ENCODE measurements around the gene POC1A. TPM values are rescaled to one million over a fixed set of nuclear protein-coding genes. Genes with fewer than 3 reads are reported as not detected.

POC1A gene
- polyA plus RNA-seq, 1 donor: 5.9 TPM

GRCh38 chr3:52134761-52135160 lies 19.5 kb downstream of the POC1A start:
- Histone ChIP-seq H3K27me3 (ENCODE audit: control insufficient read depth, insufficient read depth, low read length) (no peaks in the 10 kb centered on the region), H3K4me1 (ENCODE audit: control insufficient read depth, insufficient read depth, low read length) (no peaks in the 10 kb centered on the region), H3K36me3 (ENCODE audit: control insufficient read depth, insufficient read depth, low read length) (no peaks in the 10 kb centered on the region), H3K4me3 (ENCODE audit: low read length) (no peak overlapping the region), H3K27ac (ENCODE audit: low read length) (no peak overlapping the region), H3K9me3 (ENCODE audit: control insufficient read depth, low read depth, low read length) (no peaks in the 10 kb centered on the region)
- whole genome bisulfite sequencing (ENCODE audit: insufficient coverage, low lambda C conversion rate): no CpG with 5 or more reads among the region's 3 CpGs
- no peak for DNase-seq

DNA sequence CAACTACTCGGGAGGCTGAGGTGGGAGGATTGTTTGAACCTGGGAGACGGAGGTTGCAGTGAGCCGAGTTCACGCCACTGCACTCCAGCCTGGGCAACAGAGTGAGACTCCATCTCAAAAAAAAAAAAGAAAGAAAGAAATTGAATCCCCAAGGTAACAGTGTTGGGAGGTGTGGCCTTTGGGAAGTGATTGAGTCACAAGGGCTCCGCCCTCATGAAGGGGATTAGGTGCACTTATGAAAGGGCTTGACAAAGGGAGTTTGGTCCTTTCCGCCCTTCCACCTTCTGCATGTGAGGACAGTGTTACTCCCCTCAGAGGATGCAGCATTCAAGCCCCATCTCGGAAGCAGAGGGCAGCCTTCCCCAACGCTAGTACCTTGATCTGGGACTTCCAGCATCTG lies 21.3 kb downstream of the POC1A start:
- Histone ChIP-seq H3K27me3 (ENCODE audit: control insufficient read depth, insufficient read depth, low read length) (no peaks in the 10 kb centered on the region), H3K4me3 (ENCODE audit: low read length) (no peak overlapping the region), H3K9me3 (ENCODE audit: control insufficient read depth, low read depth, low read length) (no peaks in the 10 kb centered on the region), H3K36me3 (ENCODE audit: control insufficient read depth, insufficient read depth, low read length) (no peaks in the 10 kb centered on the region), H3K27ac (ENCODE audit: low read length) (no peak overlapping the region), H3K4me1 (ENCODE audit: control insufficient read depth, insufficient read depth, low read length) (no peaks in the 10 kb centered on the region)
- no peak for DNase-seq
- no CpG with 5 or more reads among the region's 8 CpGs for WGBS (ENCODE audit: insufficient coverage, low lambda C conversion rate)

GRCh38 chr3:52132041-52132440 lies 22.2 kb downstream of the POC1A start:
- H3K4me3 ChIP-seq (ENCODE audit: low read length): no peak overlapping the region
- H3K27ac ChIP-seq (ENCODE audit: low read length): no peak overlapping the region
- H3K9me3 ChIP-seq (ENCODE audit: control insufficient read depth, low read depth, low read length): no peaks in the 10 kb centered on the region
- H3K27me3 ChIP-seq (ENCODE audit: control insufficient read depth, insufficient read depth, low read length): no peaks in the 10 kb centered on the region
- H3K36me3 ChIP-seq (ENCODE audit: control insufficient read depth, insufficient read depth, low read length): no peaks in the 10 kb centered on the region
- DNase-seq: no peak
- WGBS (ENCODE audit: insufficient coverage, low lambda C conversion rate): no CpG with 5 or more reads among the region's 1 CpG
- no peaks in the 10 kb centered on the region for H3K4me1 ChIP-seq (ENCODE audit: control insufficient read depth, insufficient read depth, low read length)

DNA sequence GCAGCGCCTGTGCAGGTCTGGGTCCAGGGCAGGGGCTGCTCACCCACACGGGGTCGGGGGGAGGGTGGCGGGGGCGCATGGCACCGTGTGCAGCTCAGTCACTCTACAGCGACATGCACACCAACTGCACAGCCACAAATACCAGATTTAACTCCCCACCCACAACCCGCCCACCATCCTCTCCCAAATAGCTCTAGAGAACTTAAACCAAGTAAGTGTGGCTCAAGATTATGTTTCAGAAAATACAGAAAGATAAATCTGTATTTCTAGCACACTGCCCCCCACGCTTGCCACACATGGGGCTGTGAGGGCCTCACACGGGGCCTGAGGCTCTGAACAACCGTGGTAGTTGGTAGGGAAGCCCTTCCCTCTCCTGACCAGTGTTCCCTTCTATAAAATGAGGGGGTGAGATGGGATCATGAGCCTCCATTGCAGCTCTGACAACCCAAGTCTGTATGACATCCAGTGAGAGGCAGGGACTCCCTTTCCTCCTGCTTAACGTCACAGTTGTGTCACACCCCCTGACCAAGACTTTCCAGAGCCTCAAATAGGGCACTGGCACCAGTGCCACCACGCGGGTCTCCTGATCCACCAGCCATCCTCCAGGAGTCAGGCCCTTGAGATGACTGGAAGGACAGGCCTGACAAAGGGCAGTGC lies 23.1 kb downstream of the POC1A start:
- no peaks in the 10 kb centered on the region for H3K27me3 ChIP-seq (ENCODE audit: control insufficient read depth, insufficient read depth, low read length)
- H3K4me3 ChIP-seq (ENCODE audit: low read length): no peak overlapping the region
- no CpG with 5 or more reads among the region's 14 CpGs for WGBS (ENCODE audit: insufficient coverage, low lambda C conversion rate)
- no peak for DNase-seq
- no peaks in the 10 kb centered on the region for H3K36me3 ChIP-seq (ENCODE audit: control insufficient read depth, insufficient read depth, low read length)
- no peak overlapping the region for H3K27ac ChIP-seq (ENCODE audit: low read length)
- no peaks in the 10 kb centered on the region for H3K9me3 ChIP-seq (ENCODE audit: control insufficient read depth, low read depth, low read length)
- no peaks in the 10 kb centered on the region for H3K4me1 ChIP-seq (ENCODE audit: control insufficient read depth, insufficient read depth, low read length)

- no peak for DNase-seq
These were observed 26.0 kb downstream of the POC1A start for GRCh38 chr3:52128118-52128683.

GRCh38 chr3:52126500-52126899 lies 27.7 kb downstream of the POC1A start:
- DNase-seq: no peak
- no CpG with 5 or more reads among the region's 6 CpGs for WGBS (ENCODE audit: insufficient coverage, low lambda C conversion rate)
- Histone ChIP-seq H3K27ac (ENCODE audit: low read length) (no peak overlapping the region), H3K4me3 (ENCODE audit: low read length) (no peak overlapping the region), H3K27me3 (ENCODE audit: control insufficient read depth, insufficient read depth, low read length) (no peaks in the 10 kb centered on the region), H3K4me1 (ENCODE audit: control insufficient read depth, insufficient read depth, low read length) (no peaks in the 10 kb centered on the region), H3K9me3 (ENCODE audit: control insufficient read depth, low read depth, low read length) (no peaks in the 10 kb centered on the region), H3K36me3 (ENCODE audit: control insufficient read depth, insufficient read depth, low read length) (no peaks in the 10 kb centered on the region)

More at GRCh38 chr3:52128118-52128683, 26.0 kb downstream of the POC1A start:
- Histone ChIP-seq H3K27me3 (ENCODE audit: control insufficient read depth, insufficient read depth, low read length) (no peaks in the 10 kb centered on the region), H3K36me3 (ENCODE audit: control insufficient read depth, insufficient read depth, low read length) (no peaks in the 10 kb centered on the region), H3K27ac (ENCODE audit: low read length) (no peak overlapping the region), H3K4me1 (ENCODE audit: control insufficient read depth, insufficient read depth, low read length) (no peaks in the 10 kb centered on the region), H3K4me3 (ENCODE audit: low read length) (no peak overlapping the region), H3K9me3 (ENCODE audit: control insufficient read depth, low read depth, low read length) (no peaks in the 10 kb centered on the region)
- WGBS (ENCODE audit: insufficient coverage, low lambda C conversion rate): no CpG with 5 or more reads among the region's 7 CpGs

GRCh38 chr3:52126036-52126435 lies 28.2 kb downstream of the POC1A start:
- no peaks in the 10 kb centered on the region for H3K36me3 ChIP-seq (ENCODE audit: control insufficient read depth, insufficient read depth, low read length)
- no peaks in the 10 kb centered on the region for H3K4me1 ChIP-seq (ENCODE audit: control insufficient read depth, insufficient read depth, low read length)
- H3K4me3 ChIP-seq (ENCODE audit: low read length): no peak overlapping the region
- H3K27ac ChIP-seq (ENCODE audit: low read length): no peak overlapping the region
- no CpG with 5 or more reads among the region's 4 CpGs for WGBS (ENCODE audit: insufficient coverage, low lambda C conversion rate)
- DNase-seq: no peak
- no peaks in the 10 kb centered on the region for H3K9me3 ChIP-seq (ENCODE audit: control insufficient read depth, low read depth, low read length)
- no peaks in the 10 kb centered on the region for H3K27me3 ChIP-seq (ENCODE audit: control insufficient read depth, insufficient read depth, low read length)

GRCh38 chr3:52124766-52125165 lies 29.5 kb downstream of the POC1A start:
- H3K27ac ChIP-seq (ENCODE audit: low read length): no peak overlapping the region
- H3K4me1 ChIP-seq (ENCODE audit: control insufficient read depth, insufficient read depth, low read length): peaks cover 8% of the 10 kb centered on the region
- H3K36me3 ChIP-seq (ENCODE audit: control insufficient read depth, insufficient read depth, low read length): no peaks in the 10 kb centered on the region
- no peak overlapping the region for H3K4me3 ChIP-seq (ENCODE audit: low read length)
- DNase-seq: no peak
- no CpG with 5 or more reads among the region's 8 CpGs for WGBS (ENCODE audit: insufficient coverage, low lambda C conversion rate)
- H3K9me3 ChIP-seq (ENCODE audit: control insufficient read depth, low read depth, low read length): no peaks in the 10 kb centered on the region
- H3K27me3 ChIP-seq (ENCODE audit: control insufficient read depth, insufficient read depth, low read length): no peaks in the 10 kb centered on the region

GRCh38 chr3:52124126-52124525 lies 30.1 kb downstream of the POC1A start:
- peaks cover 8% of the 10 kb centered on the region for H3K4me1 ChIP-seq (ENCODE audit: control insufficient read depth, insufficient read depth, low read length)
- no peaks in the 10 kb centered on the region for H3K27me3 ChIP-seq (ENCODE audit: control insufficient read depth, insufficient read depth, low read length)
- H3K36me3 ChIP-seq (ENCODE audit: control insufficient read depth, insufficient read depth, low read length): no peaks in the 10 kb centered on the region
- WGBS (ENCODE audit: insufficient coverage, low lambda C conversion rate): no CpG with 5 or more reads among the region's 2 CpGs
- no peak for DNase-seq
- no peak overlapping the region for H3K27ac ChIP-seq (ENCODE audit: low read length)
- H3K4me3 ChIP-seq (ENCODE audit: low read length): no peak overlapping the region
- no peaks in the 10 kb centered on the region for H3K9me3 ChIP-seq (ENCODE audit: control insufficient read depth, low read depth, low read length)

GRCh38 chr3:52123106-52123725 lies 31.0 kb downstream of the POC1A start:
- Histone ChIP-seq H3K36me3 (ENCODE audit: control insufficient read depth, insufficient read depth, low read length) (no peaks in the 10 kb centered on the region), H3K27me3 (ENCODE audit: control insufficient read depth, insufficient read depth, low read length) (no peaks in the 10 kb centered on the region), H3K9me3 (ENCODE audit: control insufficient read depth, low read depth, low read length) (no peaks in the 10 kb centered on the region), H3K4me1 (ENCODE audit: control insufficient read depth, insufficient read depth, low read length) (peaks cover 8% of the 10 kb centered on the region), H3K27ac (ENCODE audit: low read length) (no peak overlapping the region), H3K4me3 (ENCODE audit: low read length) (no peak overlapping the region)
- no CpG with 5 or more reads among the region's 10 CpGs for WGBS (ENCODE audit: insufficient coverage, low lambda C conversion rate)
- peak; percentile 69 for DNase-seq

Data from large intestine (tissue), 3 donors.